ENCODE results near the gene RRP7A. TPM values are rescaled to one million over a fixed set of nuclear protein-coding genes. Genes with fewer than 3 reads are reported as not detected.
"Not testable (repeated sequence)": the region's sequence is repeated elsewhere in the genome, so short reads cannot be mapped to it uniquely, and the experiment has no call there.

RRP7A gene
- polyA plus RNA-seq, 1 donor, result 20.0 TPM

- DNase-seq; H3K9me3 ChIP-seq (ENCODE audit: control insufficient read depth, low read depth, low read length); H3K27ac ChIP-seq (ENCODE audit: low read length); H3K27me3 ChIP-seq (ENCODE audit: control insufficient read depth, insufficient read depth, low read length); H3K4me1 ChIP-seq (ENCODE audit: control insufficient read depth, insufficient read depth, low read length): not testable (repeated sequence)
- no CpG with 5 or more reads among the region's 28 CpGs for WGBS (ENCODE audit: insufficient coverage, low lambda C conversion rate)
- peak overlapping the region; percentile 59 for H3K4me3 ChIP-seq (ENCODE audit: low read length)
- H3K36me3 ChIP-seq (ENCODE audit: control insufficient read depth, insufficient read depth, low read length), result peaks cover 24% of the 10 kb centered on the region
Measured at GRCh38 chr22:42518638-42519524, 715 bp downstream of the RRP7A start.

- H3K4me1 ChIP-seq (ENCODE audit: control insufficient read depth, insufficient read depth, low read length); H3K27ac ChIP-seq (ENCODE audit: low read length); H3K4me3 ChIP-seq (ENCODE audit: low read length); H3K9me3 ChIP-seq (ENCODE audit: control insufficient read depth, low read depth, low read length); H3K27me3 ChIP-seq (ENCODE audit: control insufficient read depth, insufficient read depth, low read length); DNase-seq: not testable (repeated sequence)
- peaks cover 32% of the 10 kb centered on the region for H3K36me3 ChIP-seq (ENCODE audit: control insufficient read depth, insufficient read depth, low read length)
- 100% methylated on average over 1 of the region's 7 CpGs for WGBS (ENCODE audit: insufficient coverage, low lambda C conversion rate)
Measured at GRCh38 chr22:42517103-42517502, 2.5 kb downstream of the RRP7A start.

DNA sequence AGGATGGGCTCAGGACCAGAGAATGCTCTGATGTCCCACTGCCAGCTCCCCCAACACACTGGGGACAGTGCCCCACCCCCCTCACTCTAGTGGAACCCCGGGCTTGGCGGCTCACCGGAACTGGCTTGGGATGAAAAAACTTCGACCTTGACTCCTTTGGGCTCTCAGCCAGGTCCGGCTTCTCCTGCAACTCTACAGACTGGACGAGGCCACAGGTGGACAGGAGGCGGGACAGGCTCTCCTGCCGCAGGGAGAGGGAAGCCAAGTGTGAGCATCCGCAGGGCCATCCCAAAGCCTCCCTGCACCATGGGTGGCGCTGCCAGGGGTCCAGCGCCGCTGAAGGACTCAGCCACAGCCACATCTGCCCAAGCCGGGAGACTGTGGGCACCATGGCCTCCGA, 3.7 kb downstream of the RRP7A start:
- Histone ChIP-seq H3K4me3 (ENCODE audit: low read length) (no peak overlapping the region), H3K27me3 (ENCODE audit: control insufficient read depth, insufficient read depth, low read length) (no peaks in the 10 kb centered on the region), H3K36me3 (ENCODE audit: control insufficient read depth, insufficient read depth, low read length) (peaks cover 36% of the 10 kb centered on the region), H3K9me3 (ENCODE audit: control insufficient read depth, low read depth, low read length) (no peaks in the 10 kb centered on the region), H3K27ac (ENCODE audit: low read length) (no peak overlapping the region), H3K4me1 (ENCODE audit: control insufficient read depth, insufficient read depth, low read length) (peaks cover 18% of the 10 kb centered on the region)
- no peak for DNase-seq
- WGBS (ENCODE audit: insufficient coverage, low lambda C conversion rate), result no CpG with 5 or more reads among the region's 14 CpGs

DNA sequence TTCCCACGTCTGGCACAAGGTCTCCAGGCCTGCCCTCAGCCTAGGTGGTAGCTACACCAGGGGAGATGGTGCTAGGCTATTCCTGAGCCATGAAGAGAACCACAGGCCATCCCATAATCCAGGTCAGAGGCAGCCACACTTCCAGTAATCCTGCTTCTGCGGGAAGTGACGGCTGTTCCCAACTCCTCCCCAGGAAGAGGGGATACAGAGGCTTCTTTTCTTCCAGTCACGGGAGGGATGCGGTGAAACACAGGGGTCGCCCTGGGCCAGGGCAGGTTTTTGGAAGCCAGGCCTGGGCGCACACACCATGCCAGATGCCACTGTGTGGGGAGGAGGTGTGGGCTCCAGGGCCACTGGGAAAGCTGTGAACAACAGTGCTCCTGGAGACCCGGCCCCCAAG, 4.3 kb downstream of the RRP7A start:
- DNase-seq; H3K9me3 ChIP-seq (ENCODE audit: control insufficient read depth, low read depth, low read length); H3K4me3 ChIP-seq (ENCODE audit: low read length); H3K27me3 ChIP-seq (ENCODE audit: control insufficient read depth, insufficient read depth, low read length); H3K27ac ChIP-seq (ENCODE audit: low read length): not testable (repeated sequence)
- Histone ChIP-seq H3K4me1 (ENCODE audit: control insufficient read depth, insufficient read depth, low read length) (peaks cover 18% of the 10 kb centered on the region), H3K36me3 (ENCODE audit: control insufficient read depth, insufficient read depth, low read length) (peaks cover 36% of the 10 kb centered on the region)
- no CpG with 5 or more reads among the region's 8 CpGs for WGBS (ENCODE audit: insufficient coverage, low lambda C conversion rate)

- no CpG with 5 or more reads among the region's 17 CpGs for WGBS (ENCODE audit: insufficient coverage, low lambda C conversion rate)
- not testable (repeated sequence) for DNase-seq; H3K9me3 ChIP-seq (ENCODE audit: control insufficient read depth, low read depth, low read length); H3K4me3 ChIP-seq (ENCODE audit: low read length); H3K27ac ChIP-seq (ENCODE audit: low read length); H3K27me3 ChIP-seq (ENCODE audit: control insufficient read depth, insufficient read depth, low read length)
- H3K36me3 ChIP-seq (ENCODE audit: control insufficient read depth, insufficient read depth, low read length), result peaks cover 36% of the 10 kb centered on the region
- H3K4me1 ChIP-seq (ENCODE audit: control insufficient read depth, insufficient read depth, low read length), result peaks cover 16% of the 10 kb centered on the region
Measured at GRCh38 chr22:42514331-42514730, 5.3 kb downstream of the RRP7A start.

GRCh38 chr22:42512273-42512990, 7.2 kb downstream of the RRP7A start:
- no CpG with 5 or more reads among the region's 22 CpGs for WGBS (ENCODE audit: insufficient coverage, low lambda C conversion rate)
- H3K27me3 ChIP-seq (ENCODE audit: control insufficient read depth, insufficient read depth, low read length); H3K4me3 ChIP-seq (ENCODE audit: low read length); H3K9me3 ChIP-seq (ENCODE audit: control insufficient read depth, low read depth, low read length): not testable (repeated sequence)
- H3K27ac ChIP-seq (ENCODE audit: low read length), result peak overlapping the region; percentile 36
- peaks cover 32% of the 10 kb centered on the region for H3K36me3 ChIP-seq (ENCODE audit: control insufficient read depth, insufficient read depth, low read length)
- DNase-seq, result peak; percentile 27 to 45
- H3K4me1 ChIP-seq (ENCODE audit: control insufficient read depth, insufficient read depth, low read length), result peaks cover 16% of the 10 kb centered on the region

GRCh38 chr22:42511401-42511891, 8.2 kb downstream of the RRP7A start:
- no peaks in the 10 kb centered on the region for H3K9me3 ChIP-seq (ENCODE audit: control insufficient read depth, low read depth, low read length)
- peaks cover 26% of the 10 kb centered on the region for H3K36me3 ChIP-seq (ENCODE audit: control insufficient read depth, insufficient read depth, low read length)
- no peak overlapping the region for H3K4me3 ChIP-seq (ENCODE audit: low read length)
- WGBS (ENCODE audit: insufficient coverage, low lambda C conversion rate), result no CpG with 5 or more reads among the region's 10 CpGs
- peak; percentile 81 to 89 for DNase-seq
- H3K27ac ChIP-seq (ENCODE audit: low read length), result peak overlapping the region; percentile 74
- peaks cover 16% of the 10 kb centered on the region for H3K4me1 ChIP-seq (ENCODE audit: control insufficient read depth, insufficient read depth, low read length)
- H3K27me3 ChIP-seq (ENCODE audit: control insufficient read depth, insufficient read depth, low read length), result no peaks in the 10 kb centered on the region

DNA sequence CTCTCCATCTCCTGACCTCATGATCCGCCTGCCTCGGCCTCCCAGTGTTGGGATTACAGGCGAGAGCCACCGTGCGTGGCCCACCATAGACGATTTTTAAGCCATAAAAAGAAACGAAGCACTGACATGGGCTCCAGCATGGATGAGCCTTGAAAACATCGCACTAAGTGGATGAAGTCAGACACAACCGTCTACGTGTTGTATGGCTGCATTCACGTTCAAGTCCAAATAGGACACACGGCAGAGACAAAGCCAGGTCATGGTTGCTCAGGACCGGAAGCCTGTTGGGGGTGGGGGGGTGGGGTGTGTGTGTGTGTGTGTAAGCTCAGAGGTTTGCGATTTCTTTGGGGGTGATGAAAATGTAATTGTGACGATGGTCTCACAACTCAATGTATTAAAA, 10.0 kb downstream of the RRP7A start:
- peaks cover 16% of the 10 kb centered on the region for H3K4me1 ChIP-seq (ENCODE audit: control insufficient read depth, insufficient read depth, low read length)
- H3K9me3 ChIP-seq (ENCODE audit: control insufficient read depth, low read depth, low read length), result no peaks in the 10 kb centered on the region
- no CpG with 5 or more reads among the region's 15 CpGs for WGBS (ENCODE audit: insufficient coverage, low lambda C conversion rate)
- no peak for DNase-seq
- H3K36me3 ChIP-seq (ENCODE audit: control insufficient read depth, insufficient read depth, low read length), result peaks cover 17% of the 10 kb centered on the region
- no peak overlapping the region for H3K27ac ChIP-seq (ENCODE audit: low read length)
- H3K4me3 ChIP-seq (ENCODE audit: low read length), result no peak overlapping the region
- H3K27me3 ChIP-seq (ENCODE audit: control insufficient read depth, insufficient read depth, low read length), result no peaks in the 10 kb centered on the region

DNA sequence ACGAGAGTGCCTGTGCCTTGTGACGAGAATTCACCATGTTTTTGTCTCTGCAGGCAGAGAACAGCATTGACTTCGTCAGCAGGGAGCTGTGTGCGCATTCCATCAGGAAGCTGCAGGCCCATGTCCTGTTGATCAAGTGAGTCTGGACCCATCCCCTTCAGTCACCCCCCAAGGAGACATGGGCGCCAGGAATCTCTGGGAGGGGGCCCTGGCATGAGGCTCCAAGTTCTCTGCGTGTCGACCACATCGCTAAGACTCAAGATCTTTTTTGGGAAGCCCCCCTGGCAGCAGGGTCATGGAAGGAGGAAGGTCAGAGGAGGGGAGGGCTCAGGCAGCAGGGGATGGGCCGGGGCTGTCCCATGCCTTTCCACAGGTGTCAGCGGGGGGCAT, 10.6 kb downstream of the RRP7A start:
- not testable (repeated sequence) for H3K9me3 ChIP-seq (ENCODE audit: control insufficient read depth, low read depth, low read length); DNase-seq; H3K4me3 ChIP-seq (ENCODE audit: low read length); H3K27me3 ChIP-seq (ENCODE audit: control insufficient read depth, insufficient read depth, low read length); H3K27ac ChIP-seq (ENCODE audit: low read length)
- no CpG with 5 or more reads among the region's 10 CpGs for WGBS (ENCODE audit: insufficient coverage, low lambda C conversion rate)
- Histone ChIP-seq H3K36me3 (ENCODE audit: control insufficient read depth, insufficient read depth, low read length) (peaks cover 12% of the 10 kb centered on the region), H3K4me1 (ENCODE audit: control insufficient read depth, insufficient read depth, low read length) (peaks cover 16% of the 10 kb centered on the region)

GRCh38 chr22:42508327-42508974, 11.1 kb downstream of the RRP7A start:
- H3K27me3 ChIP-seq (ENCODE audit: control insufficient read depth, insufficient read depth, low read length); H3K9me3 ChIP-seq (ENCODE audit: control insufficient read depth, low read depth, low read length); DNase-seq; H3K27ac ChIP-seq (ENCODE audit: low read length); H3K4me3 ChIP-seq (ENCODE audit: low read length); H3K36me3 ChIP-seq (ENCODE audit: control insufficient read depth, insufficient read depth, low read length): not testable (repeated sequence)
- peaks cover 16% of the 10 kb centered on the region for H3K4me1 ChIP-seq (ENCODE audit: control insufficient read depth, insufficient read depth, low read length)
- WGBS (ENCODE audit: insufficient coverage, low lambda C conversion rate), result no CpG with 5 or more reads among the region's 11 CpGs
